ENCODE data around the gene RAB37. TPM values are rescaled to one million over a fixed set of nuclear protein-coding genes. Genes with fewer than 3 reads are reported as not detected.
A peak's percentile ranks its signal among the peaks of the same experiment; 100 is the strongest.

The RAB37 gene
- total and polyA plus RNA-seq, 2 donors (not counting 1 experiment from before 2014, with no cell fraction given) = 67.6 to 76.8 TPM

DNA sequence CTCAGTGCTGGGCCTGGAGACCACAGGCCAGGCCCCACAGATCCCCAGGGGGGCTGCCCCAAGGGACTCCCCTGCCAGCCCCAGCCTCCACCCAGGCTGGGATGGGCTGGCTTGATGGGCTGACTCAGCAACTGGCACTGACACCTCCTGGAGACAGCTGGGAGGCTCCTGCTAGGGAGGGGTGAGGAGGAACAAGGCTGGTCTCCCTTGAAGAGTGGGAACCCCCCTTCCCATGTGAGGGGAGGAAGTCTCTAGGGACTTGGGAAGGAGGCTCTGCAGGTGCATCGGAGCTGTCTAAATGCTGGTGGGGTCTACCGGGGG lies 21.8 kb downstream of the RAB37 start:
- TF ChIP-seq EZH2 (IDR thresholded peaks at IDR 0.05; ENCODE audit: borderline replicate concordance, insufficient read depth, low read depth, low read length, poor library complexity, severe bottlenecking) = no peak
- TF ChIP-seq, protein P1, sequence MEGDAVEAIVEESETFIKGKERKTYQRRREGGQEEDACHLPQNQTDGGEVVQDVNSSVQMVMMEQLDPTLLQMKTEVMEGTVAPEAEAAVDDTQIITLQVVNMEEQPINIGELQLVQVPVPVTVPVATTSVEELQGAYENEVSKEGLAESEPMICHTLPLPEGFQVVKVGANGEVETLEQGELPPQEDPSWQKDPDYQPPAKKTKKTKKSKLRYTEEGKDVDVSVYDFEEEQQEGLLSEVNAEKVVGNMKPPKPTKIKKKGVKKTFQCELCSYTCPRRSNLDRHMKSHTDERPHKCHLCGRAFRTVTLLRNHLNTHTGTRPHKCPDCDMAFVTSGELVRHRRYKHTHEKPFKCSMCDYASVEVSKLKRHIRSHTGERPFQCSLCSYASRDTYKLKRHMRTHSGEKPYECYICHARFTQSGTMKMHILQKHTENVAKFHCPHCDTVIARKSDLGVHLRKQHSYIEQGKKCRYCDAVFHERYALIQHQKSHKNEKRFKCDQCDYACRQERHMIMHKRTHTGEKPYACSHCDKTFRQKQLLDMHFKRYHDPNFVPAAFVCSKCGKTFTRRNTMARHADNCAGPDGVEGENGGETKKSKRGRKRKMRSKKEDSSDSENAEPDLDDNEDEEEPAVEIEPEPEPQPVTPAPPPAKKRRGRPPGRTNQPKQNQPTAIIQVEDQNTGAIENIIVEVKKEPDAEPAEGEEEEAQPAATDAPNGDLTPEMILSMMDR (IDR thresholded peaks at IDR 0.05) = no peak
- peaks cover 0 to 14% of the 10 kb centered on the region in 2 experiments for H3K36me3 ChIP-seq (replicated peaks in 1 of 2; ENCODE audit: control extremely low read depth in 1 of 2, control insufficient read depth in 1 of 2, extremely low read depth in 1 of 2, insufficient read depth in 2 of 2, low read length in 1 of 2)
- CTCF ChIA-PET = interaction anchor here (0.9 to 7.3 kb wide), 11 partner anchors 9 to 106 kb away, joined by 3 to 40 read pairs (median 10); partner anchors contain the start of genes NAT9 and RAB37
- no peak overlapping the region for H3K27ac ChIP-seq (ENCODE audit: low read length in 2 of 2)
- intact Hi-C loops (cut with micrococcal nuclease) = loop anchor here (1.0 kb wide), 2 partner anchors 15 to 102 kb away; no protein-coding TSS in a partner anchor
- no peak overlapping the region for H2AFZ ChIP-seq (ENCODE audit: insufficient read depth, low read depth, low read length, poor library complexity, severe bottlenecking)
- H3K9ac ChIP-seq (ENCODE audit: low read length) = no peak overlapping the region
- H3K4me3 ChIP-seq (ENCODE audit: control extremely low read depth in 1 of 5, extremely low read depth in 1 of 5, insufficient read depth in 1 of 5, low read depth in 2 of 5, low read length in 4 of 5) = no peak overlapping the region
- H3K4me2 ChIP-seq (replicated peaks; ENCODE audit: low read depth, low read length, poor library complexity, severe bottlenecking) = peak overlapping the region; percentile 58
- Mint-ChIP-seq H3K27me3 (no peaks in the 10 kb centered on the region), H3K4me3 (peak overlapping the region; percentile 56), H3K27ac (peak overlapping the region; percentile 29), H3K4me1 (peaks cover 49% of the 10 kb centered on the region), H3K9me3 (ENCODE audit: insufficient read depth) (no peaks in the 10 kb centered on the region)
- ATAC-seq (ENCODE audit: low read depth) = peak; percentile 56
- 0% methylated on average over 1 of the region's 2 CpGs for WGBS (ENCODE audit: insufficient coverage)
- no peak for DNase-seq
- POLR2A ChIA-PET = interaction anchor here (1.0 to 3.2 kb wide), 4 partner anchors 9 to 18 kb away, joined by 3 to 13 read pairs (median 6); partner anchors contain the start of gene NAT9
- no peaks in the 10 kb centered on the region for H3K9me3 ChIP-seq (ENCODE audit: control extremely low read depth in 1 of 3, control insufficient read depth in 2 of 3, insufficient read depth in 1 of 3, low read length in 2 of 3)
- peaks cover 80% of the 10 kb centered on the region for H3K79me2 ChIP-seq (ENCODE audit: control insufficient read depth, insufficient read depth, low read length)
- H3K4me1 ChIP-seq (ENCODE audit: control insufficient read depth in 2 of 2, insufficient read depth in 2 of 2, low read length in 2 of 2) = peaks cover 44 to 57% of the 10 kb centered on the region in 2 donors
- no peaks in the 10 kb centered on the region for H3K27me3 ChIP-seq (replicated peaks in 1 of 4; ENCODE audit: control extremely low read depth in 1 of 4, control insufficient read depth in 3 of 4, insufficient read depth in 4 of 4, low read length in 3 of 4)
- peaks cover 95% of the 10 kb centered on the region for H4K20me1 ChIP-seq (ENCODE audit: control insufficient read depth, insufficient read depth, low read length, poor library complexity, severe bottlenecking)

DNA sequence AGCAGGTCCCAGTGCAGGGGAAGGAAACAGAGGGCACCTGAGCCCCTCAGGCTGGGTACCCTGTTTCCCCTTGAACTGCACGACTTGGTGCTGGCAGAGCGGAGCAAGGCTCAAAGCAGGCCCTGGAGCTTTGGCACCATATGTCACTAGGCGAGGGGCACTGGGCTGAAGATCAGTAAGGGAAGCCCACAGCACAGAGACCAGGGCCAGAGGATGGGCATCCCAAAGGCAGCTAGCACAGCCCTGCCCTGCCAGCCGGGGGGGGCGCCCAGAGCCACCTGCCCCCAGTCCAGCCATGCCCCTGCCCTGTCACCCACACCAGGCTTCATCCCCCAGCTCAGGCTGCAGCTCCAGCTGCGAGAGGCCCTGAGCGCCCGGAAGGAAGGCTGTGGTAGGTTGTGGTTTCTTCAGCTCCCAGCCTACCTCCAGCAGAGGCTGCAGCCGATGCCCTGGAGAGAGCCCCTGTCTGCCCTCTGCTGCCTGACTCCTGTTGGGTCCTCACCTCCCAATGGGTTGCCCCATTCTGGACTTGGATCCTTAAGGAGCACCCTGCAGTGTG lies 22.3 kb downstream of the RAB37 start:
- H3K27ac Mint-ChIP-seq = peak overlapping the region; percentile 29
- H3K36me3 ChIP-seq (replicated peaks in 1 of 2; ENCODE audit: control extremely low read depth in 1 of 2, control insufficient read depth in 1 of 2, extremely low read depth in 1 of 2, insufficient read depth in 2 of 2, low read length in 1 of 2) = peaks cover 0 to 18% of the 10 kb centered on the region in 2 experiments
- H2AFZ ChIP-seq (ENCODE audit: insufficient read depth, low read depth, low read length, poor library complexity, severe bottlenecking) = no peak overlapping the region
- no peaks in the 10 kb centered on the region for H3K9me3 ChIP-seq (ENCODE audit: control extremely low read depth in 1 of 3, control insufficient read depth in 2 of 3, insufficient read depth in 1 of 3, low read length in 2 of 3)
- H3K4me1 Mint-ChIP-seq = peaks cover 46% of the 10 kb centered on the region
- H3K79me2 ChIP-seq (ENCODE audit: control insufficient read depth, insufficient read depth, low read length) = peaks cover 76% of the 10 kb centered on the region
- H3K4me3 ChIP-seq (ENCODE audit: control extremely low read depth in 1 of 5, extremely low read depth in 1 of 5, insufficient read depth in 1 of 5, low read depth in 2 of 5, low read length in 4 of 5) = no peak overlapping the region
- CTCF ChIA-PET = interaction anchor here (0.8 to 7.3 kb wide), 13 partner anchors 10 to 193 kb away, joined by 3 to 40 read pairs (median 8); partner anchors contain the start of genes NAT9 and RAB37
- H3K4me2 ChIP-seq (replicated peaks; ENCODE audit: low read depth, low read length, poor library complexity, severe bottlenecking) = peak overlapping the region; percentile 58
- intact Hi-C loops (cut with micrococcal nuclease) = loop anchor here (1.0 kb wide), 1 partner anchor 15 kb away; no protein-coding TSS in a partner anchor
- DNase-seq = peak; percentile 63
- 8% methylated on average over 4 of the region's 9 CpGs for WGBS (ENCODE audit: insufficient coverage)
- H3K27me3 Mint-ChIP-seq = no peaks in the 10 kb centered on the region
- no peak overlapping the region for H3K27ac ChIP-seq (ENCODE audit: low read length in 2 of 2)
- peaks cover 97% of the 10 kb centered on the region for H4K20me1 ChIP-seq (ENCODE audit: control insufficient read depth, insufficient read depth, low read length, poor library complexity, severe bottlenecking)
- peak; percentile 77 for ATAC-seq (ENCODE audit: low read depth)
- no peaks in the 10 kb centered on the region for H3K27me3 ChIP-seq (replicated peaks in 1 of 4; ENCODE audit: control extremely low read depth in 1 of 4, control insufficient read depth in 3 of 4, insufficient read depth in 4 of 4, low read length in 3 of 4)
- POLR2A ChIA-PET = interaction anchor here (0.9 to 3.2 kb wide), 5 partner anchors 9 to 22 kb away, joined by 3 to 13 read pairs (median 5); partner anchors contain the start of genes NAT9 and RAB37
- peaks cover 40 to 52% of the 10 kb centered on the region in 2 donors for H3K4me1 ChIP-seq (ENCODE audit: control insufficient read depth in 2 of 2, insufficient read depth in 2 of 2, low read length in 2 of 2)
- H3K9me3 Mint-ChIP-seq (ENCODE audit: insufficient read depth) = no peaks in the 10 kb centered on the region
- H3K4me3 Mint-ChIP-seq = peak overlapping the region; percentile 56
- TF ChIP-seq, protein P1 (IDR thresholded peaks at IDR 0.05) = no peak
- TF ChIP-seq EZH2 (IDR thresholded peaks at IDR 0.05; ENCODE audit: borderline replicate concordance, insufficient read depth, low read depth, low read length, poor library complexity, severe bottlenecking) = no peak
- no peak overlapping the region for H3K9ac ChIP-seq (ENCODE audit: low read length)
